Heart left ventricle (tissue), 16 donors: ENCODE data around the gene TMEM106A. TPM values are rescaled to one million over a fixed set of nuclear protein-coding genes. Genes with fewer than 3 reads are reported as not detected.
"Not testable (repeated sequence)": the region's sequence is repeated elsewhere in the genome, so short reads cannot be mapped to it uniquely, and the experiment has no call there.

ENCODE experiments used
- ATAC-seq, 4 donors: fragments of 200-7000 bp; cut with Tn5 transposase; one replicate each; pipeline ENCODE4 v1.9.1; 2020 to 2022; ENCODE audit warnings: moderate library complexity in 4 of 4, mild to moderate bottlenecking in 3 of 4, moderate number of reproducible peaks in 1 of 4
- DNase-seq, 5 donors: peaks; one replicate each; pipeline ENCODE4 v3.0.0-alpha.2; 2020
- H3K27ac ChIP-seq, 12 donors: fragments of 200-600 bp; sonication (generic) in 4 of 12; one replicate each; pipeline versions ENCODE4 v1.5.0 to v1.8.0; 2016 to 2022; ENCODE audit warnings: mild to moderate bottlenecking in 2 of 12
- H3K27me3 ChIP-seq, 9 donors: fragments of 200-600 bp; sonication (generic) in 2 of 9; one replicate each; pipeline versions ENCODE4 v1.5.1 to v1.8.0; 2016 to 2022; ENCODE audit warnings: mild to moderate bottlenecking in 3 of 9
- H3K36me3 ChIP-seq, 9 donors: fragments of 200-600 bp; sonication (generic) in 2 of 9; one replicate each; pipeline versions ENCODE4 v1.5.0 to v1.8.0; 2018 to 2022; ENCODE audit warnings: mild to moderate bottlenecking in 2 of 9
- H3K4me1 ChIP-seq, 12 donors: fragments of 200-600 bp; sonication (generic) in 4 of 12; one replicate each; pipeline versions ENCODE4 v1.5.0 to v1.8.0; 2016 to 2022; ENCODE audit warnings: mild to moderate bottlenecking in 3 of 12
- H3K4me3 ChIP-seq, 12 donors: fragments of 200-600 bp; sonication (generic) in 4 of 12; one replicate each; pipeline versions ENCODE4 v1.5.0 to v1.8.0; 2017 to 2022; ENCODE audit warnings: mild to moderate bottlenecking in 9 of 12, moderate library complexity in 4 of 12
- H3K9me3 ChIP-seq, 12 donors: fragments of 200-600 bp; sonication (generic) in 4 of 12; one replicate each; pipeline versions ENCODE4 v1.5.0 to v1.8.0; 2016 to 2022; ENCODE audit warnings: mild to moderate bottlenecking in 1 of 12
- WGBS, 4 donors: extraction: QIAGEN DNeasy Blood & Tissue Kit in 2 of 4; methylation state at CpG; one replicate each; pipeline versions ENCODE4 v1.1.5 to v1.1.7; 2013 to 2018; 5-methylcytosine and 5-hydroxymethylcytosine counted together
- intact Hi-C, 10 donors: fragments of 100-400 bp; cut with DNase I; formaldehyde crosslinking; loops; one replicate each; pipeline versions ENCODE4 v1.11.1 to v1.14.2; 2022
- polyA plus RNA-seq, 2 donors: library from polyadenylated mRNA; stranded (reverse); fragments of 200-250 nt; gene quantifications; one replicate each; pipeline ENCODE4 v1.2.3, GENCODE V29; 2013
- total RNA-seq, 9 donors: library from RNA; depleted of rRNA in 2 of 9; stranded (reverse); fragments of >200 nt in 2 of 9; fragmentation: NEBNext Ultra II Directional in 3 of 9; extraction: Animal tissue kit (Norgen Biotek cat#: 25700) in 3 of 9; gene quantifications; one replicate each; pipeline versions ENCODE4 v1.1.0 to v1.2.4, GENCODE V29; 2016 to 2023
- donor health status: ischemic (EF 13 %, LVEDD 7.1; RV severe dilation, severe dysfunction).
- donor health status: healthy with polysubstance abuse.
- donor health status: DM: no; HTN: yes; CAD: no.
- donor health status: DM: no; HTN: no; CAD: no.
- donor health status: ischemic (EF 25% LVEDD 6.9; RV normal size, moderate dysfunction).
- donor health status: ischemic (EF 25% LVEDD 5.7; RV mildly dilated, moderate dysfunction).
- donor health status: healthy.
- donor health status: DM: yes; HTN: yes; CAD: no.
- donor health status: ischemic (EF 35%, LVEDD 5.7; RV mildly dilated, moderate dysfunction).
- donor health status: nonischemic (EF 11% LVEDD 7.7; RV severe dilation, severe dysfunction).
- donor health status: DM: yes; HTN: yes; CAD: no.
- donor health status: PGD.
- donor health status: ischemic (EF 29% LVEDD 5.4; RV normal size, mild dysfunction).
- donor health status: nonischemic (EF 23%, LVEDD 6.1; RV moderate dilation, normal function).

TMEM106A gene
- total and polyA plus RNA-seq, 11 donors = 1.3 to 26.0 (median 2.0) TPM

DNA sequence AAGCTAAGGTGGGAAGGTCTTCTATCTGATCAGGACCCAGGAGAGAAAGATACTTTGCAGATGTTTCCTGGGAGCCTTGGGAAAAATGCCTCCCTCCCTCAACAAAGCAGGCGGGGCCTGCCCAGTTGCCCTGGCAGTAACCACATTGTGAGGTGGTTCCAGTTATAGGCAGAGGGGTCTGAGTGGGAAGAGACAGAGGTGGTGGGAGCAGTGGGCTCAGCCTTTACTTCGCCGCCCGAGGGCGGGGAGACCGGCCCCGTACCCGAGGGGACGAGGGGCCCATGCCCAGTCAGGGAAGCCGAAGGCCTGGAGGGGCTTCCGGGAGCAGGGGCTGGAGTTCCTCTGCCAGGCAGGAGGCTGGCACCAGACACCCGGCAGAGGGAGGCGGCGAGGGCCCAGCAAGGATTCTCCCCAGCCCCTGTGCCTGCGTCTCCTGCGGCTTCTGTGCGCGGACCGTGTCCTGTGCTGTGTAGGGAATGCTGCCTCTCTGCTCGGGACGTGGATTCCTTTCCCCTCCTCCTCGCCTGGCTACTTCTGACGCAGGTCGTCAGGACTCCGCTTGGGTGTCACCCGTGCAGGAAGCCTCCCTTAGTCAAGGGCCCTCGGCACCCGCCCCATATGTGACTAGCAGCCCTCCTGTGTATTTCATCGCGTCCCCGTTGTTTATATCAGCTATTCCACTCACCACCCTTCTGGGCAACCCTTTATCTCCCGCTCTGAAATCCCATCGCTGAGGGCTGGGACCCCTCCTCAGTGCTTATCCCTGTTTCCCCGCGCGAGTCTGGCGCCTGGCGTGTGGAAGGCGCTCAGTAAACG lies 19.7 kb downstream of the TMEM106A start:
- peak overlapping the region in 4 of 12 donors; percentile 8 to 68 (median 38) for H3K27ac ChIP-seq
- H3K9me3 ChIP-seq, H3K27me3 ChIP-seq, DNase-seq, intact Hi-C loops, H3K36me3 ChIP-seq, H3K4me1 ChIP-seq: not testable (repeated sequence)
- peak in 3 of 4 donors; percentile 38 to 55 (median 47) for ATAC-seq
- 60 to 82% (median 74%) methylated on average over 18 to 26 of the region's 40 CpGs for WGBS, 4 donors
- H3K4me3 ChIP-seq = peak overlapping the region in 5 of 12 donors; percentile 0 to 38 (median 24)

GRCh38 chr17:43232021-43232699 lies 20.5 kb downstream of the TMEM106A start:
- peak in 3 of 5 donors; percentile 26 to 63 (median 45) for DNase-seq
- H3K27me3 ChIP-seq, H3K4me1 ChIP-seq, intact Hi-C loops, ATAC-seq, H3K36me3 ChIP-seq, H3K9me3 ChIP-seq: not testable (repeated sequence)
- 75 to 76% (median 76%) methylated on average over 16 to 21 of the region's 24 CpGs for WGBS, 4 donors
- peak overlapping the region in 4 of 12 donors; percentile 8 to 68 (median 38) for H3K27ac ChIP-seq
- H3K4me3 ChIP-seq = peak overlapping the region in 3 of 12 donors; percentile 0 to 24 (median 6)

DNA sequence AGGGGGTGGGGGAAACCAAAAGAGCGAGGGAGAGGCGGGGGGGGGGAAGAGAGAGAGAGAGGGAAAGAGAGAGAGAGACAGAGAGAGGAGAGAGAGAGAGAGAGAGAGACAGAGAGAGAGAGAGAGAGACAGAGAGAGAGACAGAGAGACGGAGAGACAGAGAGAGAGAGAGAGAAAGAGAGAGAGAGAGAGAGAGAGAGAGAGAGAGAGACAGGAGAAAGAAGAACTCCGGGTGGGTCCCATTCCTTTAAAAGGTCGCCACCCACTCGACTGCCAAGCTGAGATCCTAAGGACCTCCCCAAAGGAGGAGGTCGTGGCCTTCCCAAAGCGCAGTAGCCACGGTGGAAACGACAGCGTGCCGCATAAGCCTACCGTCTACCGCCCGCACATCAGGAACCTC lies 21.6 kb downstream of the TMEM106A start:
- intact Hi-C loops = not testable (repeated sequence)
- 0% methylated on average over 1 of the region's 15 CpGs; no CpG with 5 or more reads in 2 of the 4 donors for WGBS, 4 donors

GRCh38 chr17:43233877-43234276 lies 22.2 kb downstream of the TMEM106A start, which contains the start of gene RNU2-1:
Gene RNU2-1 (minus strand): TSS chr17:43233977.
- H3K36me3 ChIP-seq, H3K9me3 ChIP-seq, DNase-seq, H3K27ac ChIP-seq, H3K4me1 ChIP-seq, H3K27me3 ChIP-seq, intact Hi-C loops, H3K4me3 ChIP-seq, ATAC-seq: not testable (repeated sequence)
- no CpG with 5 or more reads among the region's 31 CpGs for WGBS, 4 donors

More for the DNA sequence above, 21.6 kb downstream of the TMEM106A start:
- not testable (repeated sequence) for H3K27me3 ChIP-seq, DNase-seq, ATAC-seq, H3K27ac ChIP-seq, H3K36me3 ChIP-seq, H3K4me3 ChIP-seq, H3K4me1 ChIP-seq, H3K9me3 ChIP-seq

DNA sequence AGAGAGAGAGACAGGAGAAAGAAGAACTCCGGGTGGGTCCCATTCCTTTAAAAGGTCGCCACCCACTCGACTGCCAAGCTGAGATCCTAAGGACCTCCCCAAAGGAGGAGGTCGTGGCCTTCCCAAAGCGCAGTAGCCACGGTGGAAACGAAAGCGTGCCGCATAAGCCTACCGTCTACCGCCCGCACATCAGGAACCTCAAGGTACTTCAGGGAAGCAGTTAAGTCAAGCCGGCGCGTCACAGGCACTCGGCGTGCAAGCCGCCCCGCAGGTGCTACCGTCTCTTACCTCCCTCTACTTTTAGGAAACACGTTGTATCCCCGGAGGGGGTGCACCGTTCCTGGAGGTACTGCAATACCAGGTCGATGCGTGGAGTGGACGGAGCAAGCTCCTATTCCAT lies 27.9 kb downstream of the TMEM106A start:
- H3K9me3 ChIP-seq, H3K36me3 ChIP-seq, H3K27me3 ChIP-seq, intact Hi-C loops, H3K27ac ChIP-seq, H3K4me1 ChIP-seq, H3K4me3 ChIP-seq, DNase-seq: not testable (repeated sequence)
- WGBS, 4 donors = 0% methylated on average over 2 of the region's 26 CpGs; no CpG with 5 or more reads in 3 of the 4 donors
- ATAC-seq = peak in 1 of 4 donors; percentile 20

DNA sequence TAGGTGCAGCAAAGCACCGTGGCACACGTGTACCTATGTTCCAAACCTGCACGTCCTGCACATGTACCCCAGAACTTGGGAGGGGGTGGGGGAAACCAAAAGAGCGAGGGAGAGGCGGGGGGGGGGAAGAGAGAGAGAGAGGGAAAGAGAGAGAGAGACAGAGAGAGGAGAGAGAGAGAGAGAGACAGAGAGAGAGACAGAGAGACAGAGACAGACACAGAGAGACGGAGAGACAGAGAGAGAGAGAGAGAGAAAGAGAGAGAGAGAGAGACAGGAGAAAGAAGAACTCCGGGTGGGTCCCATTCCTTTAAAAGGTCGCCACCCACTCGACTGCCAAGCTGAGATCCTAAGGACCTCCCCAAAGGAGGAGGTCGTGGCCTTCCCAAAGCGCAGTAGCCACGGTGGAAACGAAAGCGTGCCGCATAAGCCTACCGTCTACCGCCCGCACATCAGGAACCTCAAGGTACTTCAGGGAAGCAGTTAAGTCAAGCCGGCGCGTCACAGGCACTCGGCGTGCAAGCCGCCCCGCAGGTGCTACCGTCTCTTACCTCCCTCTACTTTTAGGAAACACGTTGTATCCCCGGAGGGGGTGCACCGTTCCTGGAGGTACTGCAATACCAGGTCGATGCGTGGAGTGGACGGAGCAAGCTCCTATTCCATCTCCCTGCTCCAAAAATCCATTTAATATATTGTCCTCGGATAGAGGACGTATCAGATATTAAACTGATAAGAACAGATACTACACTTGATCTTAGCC lies 29.1 kb downstream of the TMEM106A start:
- H3K4me3 ChIP-seq, H3K27ac ChIP-seq, intact Hi-C loops, H3K9me3 ChIP-seq, H3K27me3 ChIP-seq, DNase-seq, H3K36me3 ChIP-seq, H3K4me1 ChIP-seq: not testable (repeated sequence)
- peak in 1 of 4 donors; percentile 18 for ATAC-seq
- 9% methylated on average over 3 of the region's 34 CpGs; no CpG with 5 or more reads in 3 of the 4 donors for WGBS, 4 donors

DNA sequence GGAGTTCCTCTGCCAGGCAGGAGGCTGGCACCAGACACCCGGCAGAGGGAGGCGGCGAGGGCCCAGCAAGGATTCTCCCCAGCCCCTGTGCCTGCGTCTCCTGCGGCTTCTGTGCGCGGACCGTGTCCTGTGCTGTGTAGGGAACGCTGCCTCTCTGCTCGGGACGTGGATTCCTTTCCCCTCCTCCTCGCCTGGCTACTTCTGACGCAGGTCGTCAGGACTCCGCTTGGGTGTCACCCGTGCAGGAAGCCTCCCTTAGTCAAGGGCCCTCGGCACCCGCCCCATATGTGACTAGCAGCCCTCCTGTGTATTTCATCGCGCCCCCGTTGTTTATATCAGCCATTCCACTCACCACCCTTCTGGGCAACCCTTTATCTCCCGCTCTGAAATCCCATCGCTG lies 34.8 kb downstream of the TMEM106A start:
- ATAC-seq, DNase-seq, H3K9me3 ChIP-seq, intact Hi-C loops, H3K4me1 ChIP-seq, H3K36me3 ChIP-seq, H3K27me3 ChIP-seq: not testable (repeated sequence)
- Histone ChIP-seq H3K4me3 (peak overlapping the region in 6 of 12 donors; percentile 6 to 42 (median 34)), H3K27ac (peak overlapping the region in 6 of 12 donors; percentile 51 to 75 (median 64))
- WGBS, 4 donors = 1 to 28% (median 7%) methylated on average over 12 to 20 of the region's 23 CpGs

Other genes with a start within 250 kb of the TMEM106A start
- gene AARSD1, start 247.4 kb upstream of the TMEM106A start, total RNA-seq = 10 to 100 TPM; 19.5 to 33.3 (median 26.2) TPM
- 10 to 100 TPM; 45.5 to 66.3 TPM for gene AARSD1, start 247.4 kb upstream of the TMEM106A start, polyA plus RNA-seq
- 10 to 100 TPM; 24.6 to 48.4 (median 41.2) TPM for gene PTGES3L, start 231.8 kb upstream of the TMEM106A start, total RNA-seq
- 10 to 100 TPM; 41.5 to 58.0 TPM for gene PTGES3L, start 231.8 kb upstream of the TMEM106A start, polyA plus RNA-seq
- gene RUNDC1, start 231.3 kb upstream of the TMEM106A start, total RNA-seq = 10 to 100 TPM in 8 of 9 donors, 1 to 10 TPM in 1; 9.8 to 15.9 (median 11.4) TPM
- gene RUNDC1, start 231.3 kb upstream of the TMEM106A start, polyA plus RNA-seq = 10 to 100 TPM in 1 of 2 donors, 1 to 10 TPM in 1; 5.5 to 14.4 TPM
- 100 to 1,000 TPM; 477 to 796 (median 664) TPM for gene RPL27, start 213.5 kb upstream of the TMEM106A start, total RNA-seq
- 1,000 to 10,000 TPM; 1,976 to 2,590 TPM for gene RPL27, start 213.5 kb upstream of the TMEM106A start, polyA plus RNA-seq
- 10 to 100 TPM in 8 of 9 donors, 1 to 10 TPM in 1; 8.4 to 66.7 (median 11.9) TPM for gene IFI35, start 205.1 kb upstream of the TMEM106A start, total RNA-seq
- 10 to 100 TPM in 1 of 2 donors, 1 to 10 TPM in 1; 9.2 to 12.5 TPM for gene IFI35, start 205.1 kb upstream of the TMEM106A start, polyA plus RNA-seq
- 100 to 1,000 TPM in 5 of 9 donors, 10 to 100 TPM in 4; 69.7 to 138 (median 108) TPM for gene VAT1, start 189.5 kb upstream of the TMEM106A start, total RNA-seq
- 10 to 100 TPM; 64.5 to 91.2 TPM for gene VAT1, start 189.5 kb upstream of the TMEM106A start, polyA plus RNA-seq
- 1 to 10 TPM in 2 of 9 donors, under 1 TPM in 7; 0.29 to 1.6 (median 0.56) TPM for gene RND2, start 186.6 kb upstream of the TMEM106A start, total RNA-seq
- under 1 TPM; 0.10 to 0.95 TPM for gene RND2, start 186.6 kb upstream of the TMEM106A start, polyA plus RNA-seq
- 10 to 100 TPM in 4 of 9 donors, 1 to 10 TPM in 5; 4.8 to 11.7 (median 8.4) TPM for gene BRCA1, start 86.5 kb upstream of the TMEM106A start, total RNA-seq
- gene BRCA1, start 86.5 kb upstream of the TMEM106A start, polyA plus RNA-seq = 1 to 10 TPM; 2.7 to 3.3 TPM
- 100 to 1,000 TPM in 5 of 9 donors, 10 to 100 TPM in 4; 82.6 to 146 (median 105) TPM for gene NBR1, start 40.7 kb upstream of the TMEM106A start, total RNA-seq
- gene NBR1, start 40.7 kb upstream of the TMEM106A start, polyA plus RNA-seq = 10 to 100 TPM; 31.6 to 70.0 TPM
- gene CCDC200, start 16.7 kb downstream of the TMEM106A start, total RNA-seq = not detected
- not detected for gene CCDC200, start 16.7 kb downstream of the TMEM106A start, polyA plus RNA-seq
- gene RNU2-1, start 22.1 kb downstream of the TMEM106A start, total RNA-seq = 1,000 to 10,000 TPM in 6 of 9 donors, 100 to 1,000 TPM in 1, not detected in 2; 404 to 5,003 (median 3,408) TPM
- gene RNU2-1, start 22.1 kb downstream of the TMEM106A start, polyA plus RNA-seq = not detected
- gene ARL4D, start 187.1 kb downstream of the TMEM106A start, total RNA-seq = 10 to 100 TPM in 1 of 9 donors, 1 to 10 TPM in 8; 2.2 to 16.2 (median 4.0) TPM
- 1 to 10 TPM; 5.6 to 8.7 TPM for gene ARL4D, start 187.1 kb downstream of the TMEM106A start, polyA plus RNA-seq